Stimulated activated naive CD8-positive, alpha-beta T cell treated with anti-CD3 and anti-CD28 coated beads, Interleukin-15, amount 100 ng/mL, for 72 hours (primary cell): Measurements from ENCODE around the gene PLAGL1.
"Not testable (repeated sequence)": the region's sequence is repeated elsewhere in the genome, so short reads cannot be mapped to it uniquely, and the experiment has no call there.

Experiments used
- ATAC-seq: fragments of 150-1000 bp; cut with Tn5 transposase; 2 replicates; pipeline ENCODE4 v1.10.0; 2021; ENCODE audit warnings: mild to moderate bottlenecking, moderate library complexity
- DNase-seq, 2 donors: peaks; one replicate each; pipeline ENCODE4 v3.0.0; 2021 to 2022
- H3K27ac Mint-ChIP-seq, 2 donors: one replicate each; pipeline ENCODE4 v1.8.0; 2022; ENCODE audit warnings: mild to moderate bottlenecking in 2 of 2, mixed read lengths in 2 of 2, moderate library complexity in 2 of 2
- H3K27me3 Mint-ChIP-seq: one replicate; pipeline ENCODE4 v1.8.0; 2022; ENCODE audit warnings: mixed read lengths
- H3K4me1 Mint-ChIP-seq: one replicate; pipeline ENCODE4 v1.8.0; 2022; ENCODE audit warnings: mild to moderate bottlenecking, mixed read lengths
- H3K4me3 Mint-ChIP-seq, 2 donors: one replicate each; pipeline ENCODE4 v1.8.0; 2022; ENCODE audit warnings: mild to moderate bottlenecking in 2 of 2, mixed read lengths in 2 of 2, moderate library complexity in 1 of 2
- H3K9me3 Mint-ChIP-seq, 2 donors: one replicate each; pipeline ENCODE4 v1.8.0; 2022; ENCODE audit warnings: mixed read lengths in 2 of 2

PLAGL1 gene

DNA sequence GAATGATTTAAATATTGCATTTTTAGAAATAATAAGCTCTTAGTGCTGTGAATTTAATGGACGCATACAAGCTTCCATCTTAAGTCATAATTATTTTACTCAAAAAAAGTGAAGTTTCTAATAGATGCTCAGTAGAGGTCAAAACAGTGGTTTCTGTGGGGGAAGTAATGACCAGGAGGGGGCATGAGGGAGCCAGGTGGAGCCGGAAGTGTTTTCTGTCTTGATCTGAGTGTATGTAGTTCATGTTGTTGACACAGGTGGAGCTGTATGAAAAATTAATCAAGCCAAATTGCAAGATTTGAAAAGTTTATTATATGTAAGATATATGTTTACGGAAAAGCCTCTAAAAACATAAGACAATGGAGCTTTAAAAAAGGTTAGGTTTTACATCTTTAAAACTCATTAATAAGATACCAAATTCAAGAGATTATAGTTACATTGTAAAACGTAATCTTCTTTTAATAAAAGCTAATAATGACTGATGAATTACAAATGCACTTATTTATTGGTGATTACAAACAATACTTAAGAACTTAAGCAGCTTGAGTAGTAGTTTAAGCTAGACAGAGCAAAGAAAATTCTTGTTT is 68.0 kb downstream of the PLAGL1 start:
- peak; percentile 93 for ATAC-seq
- no peak overlapping the region for H3K4me3 Mint-ChIP-seq
- H3K27me3 Mint-ChIP-seq = no peaks in the 10 kb centered on the region
- H3K9me3 Mint-ChIP-seq = no peaks in the 10 kb centered on the region
- peak; percentile 53 to 70 for DNase-seq
- H3K4me1 Mint-ChIP-seq = peaks cover 22% of the 10 kb centered on the region
- no peak overlapping the region for H3K27ac Mint-ChIP-seq

DNA sequence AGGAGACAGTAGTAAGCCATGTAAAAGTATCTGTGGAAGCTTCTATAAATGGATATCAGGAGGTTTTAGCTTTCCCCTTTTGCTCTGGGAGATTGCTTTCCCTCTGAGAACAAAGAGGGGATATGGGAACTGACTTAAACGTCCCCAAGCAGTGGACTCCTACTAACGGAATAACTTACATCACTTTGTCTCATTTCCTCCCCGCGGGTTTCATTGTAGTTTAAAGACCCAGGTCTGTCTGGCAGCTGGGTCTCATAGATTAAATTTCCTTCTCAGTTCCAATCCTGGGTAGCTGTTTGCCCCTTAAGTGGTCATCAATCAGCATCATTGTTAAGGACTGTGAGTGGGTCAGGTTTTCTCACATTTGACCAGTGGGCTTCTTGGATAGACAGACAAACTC is 68.7 kb downstream of the PLAGL1 start:
- DNase-seq = no peak
- no peak overlapping the region for H3K4me3 Mint-ChIP-seq
- no peaks in the 10 kb centered on the region for H3K27me3 Mint-ChIP-seq
- peaks cover 22% of the 10 kb centered on the region for H3K4me1 Mint-ChIP-seq
- no peaks in the 10 kb centered on the region for H3K9me3 Mint-ChIP-seq
- H3K27ac Mint-ChIP-seq = no peak overlapping the region
- no peak for ATAC-seq

DNA sequence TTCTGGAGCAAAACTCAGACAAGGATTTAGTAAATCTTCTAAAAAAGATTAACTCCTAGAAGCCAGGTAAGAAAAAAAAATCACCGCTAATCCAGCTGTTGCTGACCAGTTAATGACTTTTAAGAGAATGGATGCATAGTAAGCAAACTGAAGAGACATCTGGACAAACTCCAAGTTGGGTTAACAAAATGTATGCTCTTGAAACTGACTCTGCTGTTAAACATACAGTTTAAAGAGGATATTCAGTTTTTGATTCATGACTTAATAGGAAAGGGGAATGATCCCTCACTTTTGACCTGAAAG is 70.4 kb downstream of the PLAGL1 start:
- peaks cover 1 to 2% of the 10 kb centered on the region in 2 donors for H3K9me3 Mint-ChIP-seq
- no peak overlapping the region for H3K27ac Mint-ChIP-seq
- peaks cover 22% of the 10 kb centered on the region for H3K4me1 Mint-ChIP-seq
- no peaks in the 10 kb centered on the region for H3K27me3 Mint-ChIP-seq
- DNase-seq (no peak), ATAC-seq (no peak)
- no peak overlapping the region for H3K4me3 Mint-ChIP-seq

DNA sequence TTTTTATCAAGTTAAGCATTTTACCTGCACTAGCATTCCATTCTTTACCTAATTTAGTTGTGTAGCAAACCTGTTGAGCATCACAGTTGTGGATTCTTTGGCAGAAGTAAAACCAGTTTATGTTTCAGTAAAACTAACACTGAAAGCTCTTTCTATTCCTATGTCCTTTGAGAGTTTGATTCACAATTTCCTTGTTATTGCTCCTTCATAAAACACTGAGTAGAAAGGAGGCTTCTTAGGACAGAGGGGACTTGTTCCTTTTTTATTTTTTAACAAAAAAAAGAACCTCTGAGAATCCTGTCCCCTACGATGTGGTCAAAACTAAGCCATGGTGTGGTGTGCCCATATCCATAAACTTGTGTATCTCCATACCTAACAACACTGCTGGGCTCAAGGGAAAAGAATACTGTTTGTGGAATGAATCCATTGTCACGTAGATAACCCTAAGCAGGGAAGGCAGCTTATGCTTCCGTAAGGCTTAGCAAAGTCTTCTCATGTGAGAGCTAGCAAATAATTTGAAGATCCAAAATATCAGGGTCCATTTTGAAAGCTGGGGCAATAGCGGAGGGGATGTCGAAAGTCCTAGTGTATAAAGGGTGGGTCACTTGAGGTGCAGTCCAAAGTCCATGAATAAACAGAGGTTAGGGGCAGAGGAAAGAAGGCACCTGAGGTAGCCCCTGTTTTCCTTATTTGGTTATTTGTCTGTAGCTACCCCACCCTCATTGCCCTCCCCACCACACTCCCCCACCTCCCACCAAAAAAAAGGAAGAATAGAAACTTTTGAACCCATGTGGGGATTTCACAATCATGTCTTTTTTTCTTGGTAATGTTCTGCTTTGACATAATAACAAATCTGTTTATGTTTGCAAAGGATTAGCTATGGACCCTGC is 71.0 kb downstream of the PLAGL1 start:
- DNase-seq (no peak), ATAC-seq (no peak)
- Mint-ChIP-seq H3K9me3 (peaks cover 7 to 8% of the 10 kb centered on the region in 2 donors), H3K4me3 (no peak overlapping the region), H3K27ac (no peak overlapping the region), H3K4me1 (peaks cover 17% of the 10 kb centered on the region), H3K27me3 (no peaks in the 10 kb centered on the region)

DNA sequence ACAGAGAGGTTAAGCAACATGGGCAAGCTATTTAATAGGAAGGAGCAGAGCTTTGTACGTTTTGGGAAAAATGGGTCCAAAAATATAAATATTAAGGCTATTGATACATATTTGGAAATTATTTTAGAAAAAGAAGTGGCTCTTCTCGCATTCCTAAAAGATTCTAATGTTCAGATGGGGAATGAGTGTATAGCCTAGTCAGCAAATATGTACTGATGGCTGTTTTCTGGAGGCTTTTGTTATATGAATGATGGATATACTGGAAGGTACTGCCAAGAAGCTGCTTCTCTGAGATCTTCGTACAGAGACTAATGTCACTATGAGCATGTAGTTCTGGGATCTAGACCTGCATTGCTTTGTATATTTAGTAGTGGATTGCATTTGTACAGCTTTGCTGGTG is 71.7 kb downstream of the PLAGL1 start:
- DNase-seq (no peak), ATAC-seq (no peak)
- Mint-ChIP-seq H3K4me1 (peaks cover 11% of the 10 kb centered on the region), H3K9me3 (peaks cover 7 to 9% of the 10 kb centered on the region in 2 donors), H3K27me3 (no peaks in the 10 kb centered on the region), H3K27ac (no peak overlapping the region), H3K4me3 (no peak overlapping the region)

DNA sequence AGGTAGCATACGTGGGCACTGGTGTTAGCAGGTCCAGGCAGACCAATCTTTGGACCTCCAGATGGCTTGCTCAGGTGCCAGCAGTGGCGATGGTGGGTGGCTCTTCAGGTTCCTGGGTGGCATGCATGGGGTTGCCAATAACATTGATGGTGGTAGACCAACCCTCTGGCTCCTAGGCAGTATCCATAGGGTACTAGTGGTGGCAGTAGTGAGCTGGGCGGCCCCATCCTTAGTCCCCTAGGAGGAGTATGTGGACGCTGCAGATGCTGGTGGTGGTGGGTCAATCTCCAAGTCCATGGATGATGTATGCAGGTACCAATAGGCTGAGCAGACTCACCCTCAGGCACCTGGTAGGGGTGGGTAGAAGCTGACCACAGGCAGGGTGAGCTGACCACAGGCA is 73.2 kb downstream of the PLAGL1 start:
- H3K4me3 Mint-ChIP-seq = no peak overlapping the region

DNA sequence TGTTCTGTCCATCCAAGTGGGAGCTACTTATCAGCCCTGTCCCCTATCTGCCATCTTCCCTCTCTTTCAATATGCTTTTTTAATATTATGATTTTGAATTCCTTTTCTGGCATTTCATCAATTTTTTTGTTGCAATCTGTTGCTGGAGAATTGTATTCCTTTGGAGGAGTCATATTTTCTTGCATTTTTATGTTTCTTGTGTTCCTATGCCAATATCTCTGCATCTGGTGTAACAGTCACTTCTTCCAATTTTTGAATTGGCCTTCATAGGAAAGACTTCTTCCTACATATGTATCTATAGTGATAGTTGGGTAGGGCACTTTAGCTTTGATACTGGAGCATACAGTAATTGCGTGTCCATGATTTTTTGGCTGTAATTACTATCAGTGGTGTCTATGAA is 73.7 kb downstream of the PLAGL1 start:
- H3K9me3 Mint-ChIP-seq = peaks cover 9 to 17% of the 10 kb centered on the region in 2 donors
- H3K27me3 Mint-ChIP-seq = no peaks in the 10 kb centered on the region
- H3K27ac Mint-ChIP-seq = no peak overlapping the region
- ATAC-seq = no peak
- H3K4me1 Mint-ChIP-seq = peaks cover 1% of the 10 kb centered on the region
- DNase-seq = no peak
- H3K4me3 Mint-ChIP-seq = no peak overlapping the region

More for the DNA sequence above, 73.2 kb downstream of the PLAGL1 start:
- DNase-seq (no peak), ATAC-seq (peak; percentile 20)
- Mint-ChIP-seq H3K27ac (no peak overlapping the region), H3K27me3 (no peaks in the 10 kb centered on the region), H3K4me1 (peaks cover 6% of the 10 kb centered on the region), H3K9me3 (peaks cover 9 to 15% of the 10 kb centered on the region in 2 donors)

DNA sequence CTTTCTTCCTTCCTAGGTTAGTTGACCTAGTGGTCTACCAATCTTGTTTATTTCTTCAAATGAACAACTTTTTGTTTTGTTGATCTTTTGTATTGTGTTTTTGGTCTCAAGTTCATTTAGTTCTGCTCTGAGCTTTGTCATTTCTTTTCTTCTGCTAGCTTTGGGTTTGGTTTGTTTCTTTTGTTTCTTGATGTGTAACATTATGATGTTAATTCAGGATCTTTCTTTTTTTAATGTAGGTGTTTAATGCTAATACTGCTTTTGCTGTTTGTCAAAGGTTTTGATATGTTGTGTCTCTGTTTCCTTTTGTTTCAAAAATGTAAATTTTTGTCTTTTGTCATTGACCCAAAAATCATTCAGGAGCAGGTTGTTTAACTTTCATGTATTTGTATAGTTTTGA is 78.1 kb downstream of the PLAGL1 start:
- Mint-ChIP-seq H3K4me3 (no peak overlapping the region), H3K27me3 (no peaks in the 10 kb centered on the region), H3K27ac (no peak overlapping the region), H3K4me1 (no peaks in the 10 kb centered on the region), H3K9me3 (peaks cover 23 to 29% of the 10 kb centered on the region in 2 donors)
- no peak for DNase-seq
- no peak for ATAC-seq

DNA sequence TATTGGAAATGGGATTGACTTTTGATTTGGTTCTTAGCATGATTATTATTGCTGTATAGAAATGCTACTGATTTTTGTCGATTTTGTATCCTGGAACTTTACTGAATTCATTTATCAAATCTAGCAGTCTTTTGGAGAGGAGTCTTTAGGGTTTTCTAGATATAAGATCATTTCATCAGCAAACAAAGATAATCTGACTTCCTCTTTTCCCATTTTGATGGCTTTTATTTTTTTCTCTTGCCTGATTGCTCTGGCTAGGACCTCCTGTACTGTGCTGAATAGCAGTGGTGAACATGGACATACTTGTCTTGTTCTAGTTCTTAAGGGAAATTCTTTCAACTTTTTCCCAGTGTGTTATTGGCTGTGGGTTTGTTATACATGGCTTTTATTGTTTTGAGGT is 79.2 kb downstream of the PLAGL1 start:
- peaks cover 23 to 29% of the 10 kb centered on the region in 2 donors for H3K9me3 Mint-ChIP-seq
- ATAC-seq (no peak), DNase-seq (no peak)
- no peaks in the 10 kb centered on the region for H3K27me3 Mint-ChIP-seq
- no peaks in the 10 kb centered on the region for H3K4me1 Mint-ChIP-seq
- H3K4me3 Mint-ChIP-seq = no peak overlapping the region
- H3K27ac Mint-ChIP-seq = no peak overlapping the region

DNA sequence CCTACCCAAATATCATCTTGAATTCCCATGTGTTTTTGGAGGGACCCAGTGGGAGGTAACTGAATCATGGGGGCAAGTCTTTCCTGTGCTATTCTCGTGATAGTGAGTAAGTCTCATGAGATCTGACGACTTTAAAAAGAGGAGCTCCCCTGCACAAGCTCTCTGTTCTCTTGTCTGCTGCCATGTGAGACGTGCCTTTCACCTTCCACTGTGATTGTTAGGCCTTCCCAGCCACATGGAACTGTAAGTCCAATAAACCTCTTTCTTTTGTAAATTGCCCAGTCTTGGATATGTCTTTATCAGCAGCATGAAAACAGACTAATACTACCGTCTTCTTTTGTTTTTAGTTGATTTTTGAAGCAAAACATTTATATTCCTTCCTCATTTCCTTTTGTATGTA is 91.0 kb downstream of the PLAGL1 start:
- H3K4me1 Mint-ChIP-seq, ATAC-seq, H3K27ac Mint-ChIP-seq, H3K27me3 Mint-ChIP-seq, DNase-seq, H3K4me3 Mint-ChIP-seq: not testable (repeated sequence)
- peaks cover 32 to 44% of the 10 kb centered on the region in 2 donors for H3K9me3 Mint-ChIP-seq

DNA sequence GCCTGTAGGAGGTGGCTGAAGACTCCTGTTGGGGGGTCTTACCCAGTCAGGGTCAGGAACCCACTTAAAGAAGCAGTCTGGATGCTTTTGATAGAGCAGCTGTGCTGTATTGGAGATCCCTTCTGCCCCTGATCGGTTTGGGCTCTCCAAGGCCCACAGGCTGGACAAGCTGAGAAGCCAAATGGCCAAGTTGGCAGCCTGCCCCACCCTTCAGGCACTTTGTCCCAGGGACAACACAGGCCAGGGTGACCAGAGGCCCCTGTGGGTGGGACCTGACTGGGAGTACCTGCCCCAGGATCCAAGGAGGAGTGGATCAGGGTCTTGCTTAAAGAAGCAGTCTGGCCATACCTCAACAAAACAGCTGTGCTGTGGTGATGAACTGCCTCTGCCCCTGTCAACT is 95.4 kb downstream of the PLAGL1 start:
- H3K4me3 Mint-ChIP-seq = no peak overlapping the region
- DNase-seq (no peak), ATAC-seq (no peak)
- no peak overlapping the region for H3K27ac Mint-ChIP-seq
- no peaks in the 10 kb centered on the region for H3K4me1 Mint-ChIP-seq
- H3K27me3 Mint-ChIP-seq = no peaks in the 10 kb centered on the region
- peaks cover 34 to 61% of the 10 kb centered on the region in 2 donors for H3K9me3 Mint-ChIP-seq

DNA sequence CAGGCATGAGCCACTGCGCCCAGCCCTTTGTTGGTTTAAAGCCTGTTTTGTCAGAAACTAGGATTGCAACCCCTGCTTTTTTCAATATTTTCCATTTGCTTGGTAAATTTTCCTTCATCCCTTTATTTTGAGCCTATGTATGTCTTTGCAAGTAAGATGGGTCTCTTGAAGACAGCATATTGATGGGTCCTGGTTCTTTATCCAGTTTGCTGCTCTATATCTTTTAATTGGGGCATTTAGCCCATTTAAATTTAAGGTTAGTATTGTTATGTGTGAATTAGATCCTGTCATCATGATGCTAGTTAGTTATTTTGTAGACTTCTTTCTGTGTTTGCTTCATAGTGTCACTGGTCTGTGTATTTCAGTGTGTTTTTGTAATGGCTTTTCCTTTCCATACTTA is 97.0 kb downstream of the PLAGL1 start:
- no peak overlapping the region for H3K27ac Mint-ChIP-seq
- H3K4me1 Mint-ChIP-seq = no peaks in the 10 kb centered on the region
- ATAC-seq (no peak), DNase-seq (no peak)
- H3K9me3 Mint-ChIP-seq = peaks cover 28 to 53% of the 10 kb centered on the region in 2 donors
- H3K4me3 Mint-ChIP-seq = no peak overlapping the region
- no peaks in the 10 kb centered on the region for H3K27me3 Mint-ChIP-seq

DNA sequence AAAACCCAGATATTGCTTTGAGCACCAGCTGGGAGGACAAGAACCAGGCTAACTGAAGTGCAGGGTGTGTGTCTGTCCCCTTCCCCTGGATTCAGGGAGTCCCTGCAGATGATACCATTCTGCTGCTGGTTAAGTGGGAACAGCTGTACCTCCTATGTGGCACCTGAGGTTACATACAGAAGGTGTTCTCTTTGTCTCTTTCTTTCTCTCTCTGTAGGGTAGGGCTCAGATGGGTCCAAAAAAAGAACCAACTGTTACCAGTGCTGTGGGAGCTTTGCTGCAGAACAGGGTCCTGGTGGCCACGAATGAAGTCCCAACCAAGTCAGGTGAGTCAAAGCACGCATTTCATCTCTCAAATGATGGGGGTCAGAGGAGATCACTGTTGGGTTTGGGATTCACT is 105.2 kb downstream of the PLAGL1 start:
- Mint-ChIP-seq H3K27me3 (no peaks in the 10 kb centered on the region), H3K4me1 (no peaks in the 10 kb centered on the region), H3K9me3 (peaks cover 0 to 14% of the 10 kb centered on the region in 2 donors), H3K4me3 (no peak overlapping the region), H3K27ac (no peak overlapping the region)
- ATAC-seq = no peak
- DNase-seq = no peak

DNA sequence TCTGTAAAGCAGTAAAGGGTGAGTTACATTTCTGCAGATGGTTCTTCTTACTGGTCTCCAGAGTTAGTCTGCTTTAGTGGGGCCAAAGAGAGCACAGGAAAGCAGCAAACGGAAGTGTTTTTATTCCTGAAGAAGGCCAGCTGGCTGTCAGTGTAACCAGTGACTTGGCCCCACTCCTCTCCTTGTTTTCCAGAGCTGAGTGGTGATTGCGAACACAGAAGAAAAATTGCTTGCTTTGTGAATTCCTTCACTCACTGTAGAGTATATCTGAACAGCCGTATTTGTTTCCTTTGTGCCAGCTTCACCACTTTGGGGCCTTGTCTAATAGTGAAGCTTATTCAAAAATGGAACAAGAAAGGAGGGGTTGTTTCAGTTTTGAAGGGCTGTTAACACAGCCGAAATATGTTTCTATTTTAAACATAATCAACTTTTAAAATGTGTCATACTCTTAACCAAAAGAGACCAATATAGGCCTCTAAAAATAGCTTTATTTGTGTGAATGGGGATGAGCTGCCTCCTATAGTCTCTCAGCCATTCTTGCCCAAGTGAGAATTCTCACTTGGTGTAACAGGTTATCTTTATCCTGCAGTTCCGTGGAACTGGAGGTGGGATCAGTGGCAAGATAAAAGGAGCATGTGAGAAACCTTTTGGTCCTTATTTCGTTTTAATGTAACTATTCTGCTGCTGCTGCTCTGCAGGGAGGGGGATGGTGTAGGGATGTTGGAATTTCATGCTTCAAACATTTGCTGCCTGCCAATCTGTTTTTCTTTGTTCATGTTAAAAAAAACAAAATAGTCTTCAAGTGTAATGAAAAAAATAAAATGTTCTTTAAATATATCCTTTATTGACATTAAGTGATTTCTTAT is 105.9 kb downstream of the PLAGL1 start:
- no peaks in the 10 kb centered on the region for H3K27me3 Mint-ChIP-seq
- no peaks in the 10 kb centered on the region for H3K4me1 Mint-ChIP-seq
- no peak overlapping the region for H3K4me3 Mint-ChIP-seq
- DNase-seq = no peak
- H3K27ac Mint-ChIP-seq = no peak overlapping the region
- ATAC-seq = peak; percentile 74
- H3K9me3 Mint-ChIP-seq = peaks cover 0 to 14% of the 10 kb centered on the region in 2 donors

DNA sequence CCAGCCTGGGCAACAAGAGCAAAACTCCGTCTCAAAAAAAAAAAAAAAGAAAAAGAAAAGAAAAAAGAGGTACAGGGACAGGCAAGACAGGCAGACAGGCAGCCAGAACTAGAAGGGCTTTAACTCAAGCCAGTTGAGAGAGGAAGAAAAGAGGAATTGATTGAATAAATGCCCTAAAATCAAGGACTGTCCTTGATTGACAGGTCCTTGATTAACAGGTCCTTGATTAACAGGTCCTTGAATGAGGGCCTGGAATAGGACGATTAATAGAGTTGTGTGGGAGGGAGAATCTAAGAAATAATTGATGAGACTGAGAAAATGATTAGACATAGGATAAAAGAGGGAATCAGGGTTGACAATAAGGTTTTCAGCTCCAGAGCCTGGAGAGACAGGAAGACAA is 107.7 kb downstream of the PLAGL1 start:
- Mint-ChIP-seq H3K4me1 (no peaks in the 10 kb centered on the region), H3K9me3 (peaks cover 0 to 5% of the 10 kb centered on the region in 2 donors), H3K27ac (no peak overlapping the region), H3K27me3 (no peaks in the 10 kb centered on the region), H3K4me3 (no peak overlapping the region)
- ATAC-seq (no peak), DNase-seq (no peak)
